CD14-positive monocyte (primary cell): ENCODE results near the gene LCP1. TPM values are rescaled to one million over a fixed set of nuclear protein-coding genes. Genes with fewer than 3 reads are reported as not detected.

Experiments used
- DNase-seq, 3 donors: peaks; one replicate each; pipeline ENCODE4 v3.0.0-alpha.2; 2011 to 2022
- H2AFZ ChIP-seq: 2 replicates; pipeline ENCODE4 v1.6.0; 2012; ENCODE audit warnings: mild to moderate bottlenecking, low read depth, low read length, inconsistent platforms; ENCODE audit not compliant: insufficient read depth, poor library complexity, severe bottlenecking
- H3K27ac ChIP-seq, 2 donors: 1 replicate in 1 of 2; 2 replicates in 1 of 2; pipeline ENCODE4 v1.5.1; 2012 to 2013; ENCODE audit warnings: low read length in 2 of 2, control low read depth in 1 of 2, inconsistent platforms in 1 of 2, low read depth in 1 of 2, mild to moderate bottlenecking in 1 of 2
- H3K27me3 ChIP-seq, 2 donors: one replicate each; pipeline versions ENCODE4 v1.6.0 to v1.6.1; 2011 to 2013; ENCODE audit warnings: low read length in 2 of 2; ENCODE audit not compliant: control insufficient read depth in 2 of 2, insufficient read depth in 2 of 2
- H3K36me3 ChIP-seq, 2 donors: replicated peaks in 1 of 2; 1 replicate in 1 of 2; 2 replicates in 1 of 2; pipeline versions ENCODE4 v1.5.1 to v1.6.1; 2012 to 2013; ENCODE audit warnings: low read length in 2 of 2, control low read depth in 1 of 2, inconsistent platforms in 1 of 2, mild to moderate bottlenecking in 1 of 2; ENCODE audit not compliant: insufficient read depth in 2 of 2, control insufficient read depth in 1 of 2
- H3K4me1 ChIP-seq, 2 donors: 1 replicate in 1 of 2; 2 replicates in 1 of 2; pipeline versions ENCODE4 v1.5.1 to v1.6.1; 2012 to 2013; ENCODE audit warnings: low read length in 2 of 2, control low read depth in 1 of 2, inconsistent platforms in 1 of 2, mild to moderate bottlenecking in 1 of 2, moderate library complexity in 1 of 2; ENCODE audit not compliant: insufficient read depth in 2 of 2, control insufficient read depth in 1 of 2
- H3K4me2 ChIP-seq: replicated peaks from 2 replicates; pipeline ENCODE3; 2012; ENCODE audit warnings: low read length, moderate library complexity, mild to moderate bottlenecking; ENCODE audit not compliant: poor library complexity, severe bottlenecking; ENCODE audit errors: extremely low read depth
- H3K4me3 ChIP-seq, 3 experiments: fragments of 200-600 bp in 1 of 3; sonication (generic) in 1 of 3; replicated peaks in 1 of 3; 1 replicate in 2 of 3; 2 replicates in 1 of 3; pipeline ENCODE4 v1.5.1; 2011 to 2013; ENCODE audit warnings: low read length in 3 of 3, mild to moderate bottlenecking in 3 of 3, control low read depth in 2 of 3, low read depth in 2 of 3, inconsistent platforms in 1 of 3, moderate library complexity in 1 of 3
- H3K79me2 ChIP-seq: 2 replicates; pipeline ENCODE4 v1.6.0; 2012; ENCODE audit warnings: mild to moderate bottlenecking, control low read depth, inconsistent platforms, low read length, moderate library complexity; ENCODE audit not compliant: insufficient read depth
- H3K9ac ChIP-seq: 2 replicates; pipeline ENCODE4 v1.6.0; 2017; ENCODE audit warnings: low read length, mild to moderate bottlenecking; ENCODE audit not compliant: insufficient read depth, poor library complexity, severe bottlenecking
- H3K9me3 ChIP-seq, 2 donors: replicated peaks in 1 of 2; 1 replicate in 1 of 2; 2 replicates in 1 of 2; pipeline versions ENCODE4 v1.5.1 to v1.6.1; 2012 to 2013; ENCODE audit warnings: low read length in 2 of 2, control low read depth in 1 of 2; ENCODE audit not compliant: control insufficient read depth in 1 of 2, insufficient read depth in 1 of 2
- H4K20me1 ChIP-seq: 2 replicates; pipeline ENCODE4 v1.6.0; 2012; ENCODE audit warnings: mild to moderate bottlenecking, low read length, control low read depth, moderate library complexity; ENCODE audit not compliant: insufficient read depth
- H3K27ac Mint-ChIP-seq, 7 donors: one replicate each; pipeline ENCODE4 v1.8.0; 2020; ENCODE audit warnings: mild to moderate bottlenecking in 7 of 7, mixed read lengths in 7 of 7, moderate library complexity in 6 of 7, inconsistent platforms in 2 of 7
- H3K27me3 Mint-ChIP-seq, 3 donors: one replicate each; pipeline ENCODE4 v1.8.0; 2021 to 2022; ENCODE audit warnings: low read depth in 3 of 3, mild to moderate bottlenecking in 3 of 3, mixed read lengths in 3 of 3, moderate library complexity in 3 of 3, inconsistent platforms in 1 of 3
- H3K36me3 Mint-ChIP-seq, 2 donors: one replicate each; pipeline ENCODE4 v1.8.0; 2020; ENCODE audit warnings: mixed read lengths in 2 of 2, inconsistent platforms in 1 of 2, mild to moderate bottlenecking in 1 of 2
- H3K4me1 Mint-ChIP-seq: one replicate; pipeline ENCODE4 v1.8.0; 2020; ENCODE audit warnings: mild to moderate bottlenecking, mixed read lengths
- H3K4me3 Mint-ChIP-seq, 2 donors: one replicate each; pipeline ENCODE4 v1.8.0; 2020; ENCODE audit warnings: mild to moderate bottlenecking in 2 of 2, mixed read lengths in 2 of 2, moderate library complexity in 1 of 2
- H3K9me3 Mint-ChIP-seq, 7 donors: one replicate each; pipeline ENCODE4 v1.8.0; 2020 to 2022; ENCODE audit warnings: mixed read lengths in 7 of 7, mild to moderate bottlenecking in 6 of 7, moderate library complexity in 6 of 7, inconsistent platforms in 2 of 7
- CTCF ChIP-seq: fragments of 200-600 bp; IDR thresholded peaks from one replicate; pipeline ENCODE4 v1.8.0; 2022; ENCODE audit warnings: antibody characterized with exemption, mild to moderate bottlenecking
- WGBS: methylation state at CpG from one replicate; pipeline ENCODE4 v1.1.5; 2013; ENCODE audit warnings: missing lambda C conversion rate; ENCODE audit not compliant: insufficient coverage; 5-methylcytosine and 5-hydroxymethylcytosine counted together
- intact Hi-C, 2 donors: fragments of 100-400 bp; cut with micrococcal nuclease; formaldehyde crosslinking; loops; one replicate each; pipeline versions ENCODE4 v1.15.0 to v1.15.1; 2023
- polyA plus RNA-seq, 3 donors: library from polyadenylated mRNA; depleted of rRNA in 1 of 3; unstranded in 2 of 3; stranded (reverse) in 1 of 3; fragments of 300-500 nt in 2 of 3; fragments of >200 nt in 1 of 3; fragmentation: Illumina TruSeq in 2 of 3; gene quantifications; 1 replicate in 2 of 3; 2 replicates in 1 of 3; pipeline ENCODE4 v1.2.3, GENCODE V29; 2012 to 2021

LCP1 gene
- polyA plus RNA-seq, 3 donors = 653 to 2,003 (median 1,636) TPM

- Histone ChIP-seq H3K9ac (no peak overlapping the region), H2AFZ (no peak overlapping the region), H4K20me1 (no peaks in the 10 kb centered on the region), H3K4me3 (no peak overlapping the region), H3K27me3 (no peaks in the 10 kb centered on the region), H3K36me3 (no peaks in the 10 kb centered on the region), H3K4me1 (peaks cover 26 to 44% of the 10 kb centered on the region in 2 donors), H3K9me3 (no peaks in the 10 kb centered on the region), H3K27ac (no peak overlapping the region), H3K79me2 (no peaks in the 10 kb centered on the region), H3K4me2 (no peak overlapping the region)
- no peak for TF ChIP-seq CTCF
- Mint-ChIP-seq H3K4me1 (peaks cover 29% of the 10 kb centered on the region), H3K9me3 (no peaks in the 10 kb centered on the region), H3K27ac (peak overlapping the region in 2 of 7 donors; percentile 12 to 23), H3K27me3 (peaks cover 0 to 1% (median 0%) of the 10 kb centered on the region in 3 donors), H3K4me3 (no peak overlapping the region), H3K36me3 (no peaks in the 10 kb centered on the region)
- intact Hi-C loops = no loop called here
- WGBS = no CpG with 5 or more reads among the region's 3 CpGs
- peak in 1 of 3 donors; percentile 32 for DNase-seq
Measured at GRCh38 chr13:46202188-46202795, 20.3 kb upstream of the LCP1 start.

GRCh38 chr13:46198696-46199193 is 16.8 kb upstream of the LCP1 start:
- H3K79me2 ChIP-seq = no peaks in the 10 kb centered on the region
- H3K36me3 ChIP-seq = no peaks in the 10 kb centered on the region
- Mint-ChIP-seq H3K36me3 (no peaks in the 10 kb centered on the region), H3K4me3 (no peak overlapping the region), H3K9me3 (peaks cover 0 to 3% (median 0%) of the 10 kb centered on the region in 7 donors), H3K27ac (no peak overlapping the region), H3K4me1 (peaks cover 45% of the 10 kb centered on the region), H3K27me3 (peaks cover 0 to 4% (median 1%) of the 10 kb centered on the region in 3 donors)
- 80% methylated on average over 3 of the region's 3 CpGs for WGBS
- no peaks in the 10 kb centered on the region for H4K20me1 ChIP-seq
- H3K27ac ChIP-seq = no peak overlapping the region
- no peak for TF ChIP-seq CTCF
- intact Hi-C loops = no loop called here
- no peak overlapping the region for H2AFZ ChIP-seq
- peaks cover 49 to 68% of the 10 kb centered on the region in 2 donors for H3K4me1 ChIP-seq
- H3K9ac ChIP-seq = no peak overlapping the region
- no peaks in the 10 kb centered on the region for H3K9me3 ChIP-seq
- no peaks in the 10 kb centered on the region for H3K27me3 ChIP-seq
- H3K4me2 ChIP-seq = no peak overlapping the region
- no peak overlapping the region for H3K4me3 ChIP-seq
- no peak for DNase-seq
